Fibroblast of gingiva (primary cell): Measurements from ENCODE around the gene SLC24A2.

Experiments used
- DNase-seq: peaks from one replicate; pipeline ENCODE4 v3.0.0-alpha.2; 2011; ENCODE audit warnings: low read depth

The SLC24A2 gene

GRCh38 chr9:19757745-19758144 lies 31.1 kb downstream of the SLC24A2 start:
- no peak for DNase-seq

- DNase-seq: no peak
These were observed 33.9 kb downstream of the SLC24A2 start for GRCh38 chr9:19754921-19755320.

DNA sequence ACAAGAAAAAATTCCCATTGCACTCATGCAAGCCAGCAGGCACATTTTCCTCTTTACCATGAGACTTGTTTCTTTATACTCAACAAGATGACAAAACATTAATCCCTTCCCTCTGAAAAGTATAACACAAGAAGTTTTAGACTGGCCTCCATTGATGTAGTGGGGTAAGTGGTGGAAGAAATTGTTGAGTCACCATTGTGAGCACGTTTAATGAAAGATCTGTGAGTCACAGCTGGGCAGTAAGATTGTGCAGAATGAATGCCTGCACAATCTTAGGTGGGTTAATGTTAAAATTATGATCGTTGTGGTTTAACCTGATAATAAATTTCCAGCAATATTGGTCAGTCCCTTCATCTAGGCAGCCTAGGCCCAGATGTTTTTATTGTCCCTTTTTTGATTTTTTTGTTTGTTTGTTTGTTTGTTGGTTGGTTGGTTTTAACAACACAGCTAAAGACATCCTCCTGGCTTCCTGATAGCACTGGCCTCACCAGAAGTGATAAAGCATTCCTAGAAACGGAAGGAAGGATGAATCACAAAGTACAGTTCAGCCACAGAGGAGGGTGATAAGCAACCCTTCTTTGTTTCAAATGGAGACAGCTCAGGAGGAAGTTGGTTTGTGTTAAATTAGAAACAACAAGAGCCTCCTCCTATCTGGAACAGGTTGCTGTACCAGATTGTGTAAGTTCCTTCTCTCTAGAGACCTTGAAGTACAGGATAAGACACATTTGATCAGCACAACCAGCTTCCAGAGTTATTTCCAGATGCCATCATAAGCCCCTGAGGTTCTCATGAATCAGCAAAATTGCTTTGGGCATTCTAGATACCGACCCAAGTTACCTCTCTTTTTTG lies 40.3 kb downstream of the SLC24A2 start:
- DNase-seq: no peak

DNA sequence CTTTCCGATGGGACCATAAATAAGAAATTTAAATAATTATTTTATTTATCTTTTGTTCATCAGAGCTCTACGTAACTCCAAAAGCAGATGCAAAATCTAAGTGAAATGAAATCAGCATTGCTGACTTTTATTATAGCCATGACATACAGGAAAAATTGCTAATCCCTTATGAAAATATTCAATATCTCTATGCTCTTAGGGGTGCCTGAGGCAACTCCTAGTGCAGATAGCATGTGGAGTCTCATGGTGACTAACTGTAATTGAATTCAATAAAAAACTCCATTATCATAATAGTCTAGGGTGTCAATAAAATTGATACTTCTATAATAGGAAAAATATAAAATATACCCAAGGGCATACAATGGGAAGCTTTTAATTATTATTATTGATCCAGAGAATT lies 42.6 kb downstream of the SLC24A2 start:
- no peak for DNase-seq

DNA sequence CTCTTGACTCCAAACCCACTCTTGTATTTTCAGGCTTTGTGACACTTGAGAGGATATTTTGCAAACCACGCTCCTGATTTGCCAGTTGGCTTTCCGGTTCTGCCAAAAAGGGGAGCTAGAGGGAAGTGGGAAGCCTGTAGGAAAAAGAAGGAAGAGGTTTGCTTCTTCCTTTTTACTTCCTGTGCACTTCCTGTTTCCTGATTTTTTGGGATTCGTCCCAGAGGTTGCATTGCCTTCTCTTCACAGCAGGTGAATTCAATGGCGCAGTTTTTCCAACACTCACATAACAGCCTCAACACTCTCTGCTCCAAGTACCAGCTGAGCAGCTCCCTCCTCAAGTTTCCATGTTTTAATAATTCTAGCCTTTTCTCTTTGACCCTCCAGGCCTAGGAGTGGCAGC lies 47.7 kb downstream of the SLC24A2 start:
- DNase-seq: no peak
